Measurements from ENCODE around the gene KIRREL3.
A peak's percentile ranks its signal among the peaks of the same experiment; 100 is the strongest.

KIRREL3 gene

DNA sequence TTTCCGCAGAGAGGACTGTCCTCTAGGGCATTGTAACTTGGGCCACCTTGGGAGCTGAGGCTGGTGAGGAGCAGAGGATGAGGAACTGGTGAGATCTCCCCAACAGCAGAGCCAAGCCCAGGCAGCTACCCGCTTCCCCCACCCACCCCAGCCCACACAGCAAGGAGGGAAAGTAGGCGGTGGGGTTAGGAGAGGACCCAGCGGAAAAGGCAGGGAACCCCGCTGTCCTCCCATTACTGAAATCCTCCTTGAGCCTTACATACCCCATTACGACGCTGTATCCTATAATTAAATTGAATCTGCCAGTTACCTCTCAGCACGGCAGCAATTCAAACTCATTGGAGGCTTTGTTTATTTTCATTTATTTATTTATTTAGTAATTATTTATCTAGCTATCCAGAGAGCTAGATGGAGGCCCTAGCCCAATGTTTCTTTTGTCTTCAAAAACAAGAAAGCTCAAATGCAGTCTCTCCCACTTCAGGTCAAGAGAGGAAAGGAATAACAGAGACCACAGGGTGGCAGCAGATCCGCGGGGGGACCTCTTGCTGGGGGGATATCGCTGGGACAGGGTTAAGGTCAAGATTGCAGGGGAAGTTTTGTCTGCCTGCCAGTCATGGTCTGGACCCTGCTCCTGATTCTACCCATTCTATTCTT, 427.1 kb downstream of the KIRREL3 start:
- no peak for DNase-seq (ENCODE audit: low read depth)

DNA sequence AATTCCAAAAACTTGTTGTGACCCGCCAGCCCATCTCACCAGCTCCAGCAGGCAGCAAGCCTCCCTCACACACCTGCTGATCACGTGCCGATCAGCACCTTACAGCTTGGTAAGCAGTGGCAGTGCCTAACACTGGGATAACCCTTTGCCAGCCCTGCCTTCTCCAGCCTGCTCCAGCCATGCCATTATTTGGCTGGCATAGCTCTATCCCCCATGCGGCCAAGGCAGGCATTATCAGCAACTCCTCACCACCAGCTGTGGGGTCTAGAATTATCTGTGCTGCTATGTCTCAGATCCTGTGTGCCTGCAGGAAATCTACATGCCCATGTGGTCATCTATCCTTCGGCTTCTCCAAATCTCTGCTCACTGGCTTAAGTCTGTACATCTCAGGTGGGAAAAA, 430.1 kb downstream of the KIRREL3 start:
- DNase-seq (ENCODE audit: low read depth) = no peak

DNA sequence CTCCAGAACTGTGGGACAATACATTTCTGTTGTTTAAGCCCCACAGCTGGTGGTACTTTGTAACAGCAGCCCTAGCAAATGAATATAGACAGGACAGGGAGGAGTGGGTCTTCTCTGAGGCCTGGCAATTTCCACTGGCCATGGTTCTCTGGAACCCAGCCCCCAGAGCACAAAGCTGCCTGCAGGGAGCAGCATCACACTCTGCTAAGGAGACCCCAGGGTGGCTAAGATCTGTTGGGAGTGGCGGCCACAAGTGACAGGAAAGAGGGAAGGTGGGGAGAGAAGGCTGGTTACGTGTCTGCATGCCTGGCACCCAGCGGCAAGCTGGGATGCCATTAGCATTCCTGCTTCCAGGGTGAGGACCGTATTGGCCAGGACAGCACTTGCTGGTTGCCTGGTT, 433.2 kb downstream of the KIRREL3 start:
- DNase-seq (ENCODE audit: low read depth) = no peak

DNA sequence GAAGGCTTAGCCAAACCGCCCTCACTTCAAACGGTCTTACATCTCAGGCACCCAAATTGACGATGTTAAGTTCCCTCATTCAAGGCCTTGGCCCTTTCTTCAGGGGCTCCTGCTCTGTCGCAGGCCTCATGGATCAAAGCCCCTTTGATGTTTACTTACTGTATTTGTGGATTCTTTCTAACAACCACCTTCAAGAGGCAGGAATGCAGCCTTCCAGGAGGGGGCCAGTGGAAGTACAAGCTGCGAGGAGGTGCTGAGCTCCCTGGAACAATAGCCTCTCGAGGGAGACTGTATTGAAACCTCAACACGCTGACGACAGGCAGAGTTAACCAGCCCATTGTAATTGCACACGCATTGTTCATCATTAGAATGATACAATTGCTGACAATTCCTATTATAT, 436.0 kb downstream of the KIRREL3 start:
- no peak for DNase-seq (ENCODE audit: low read depth)

DNA sequence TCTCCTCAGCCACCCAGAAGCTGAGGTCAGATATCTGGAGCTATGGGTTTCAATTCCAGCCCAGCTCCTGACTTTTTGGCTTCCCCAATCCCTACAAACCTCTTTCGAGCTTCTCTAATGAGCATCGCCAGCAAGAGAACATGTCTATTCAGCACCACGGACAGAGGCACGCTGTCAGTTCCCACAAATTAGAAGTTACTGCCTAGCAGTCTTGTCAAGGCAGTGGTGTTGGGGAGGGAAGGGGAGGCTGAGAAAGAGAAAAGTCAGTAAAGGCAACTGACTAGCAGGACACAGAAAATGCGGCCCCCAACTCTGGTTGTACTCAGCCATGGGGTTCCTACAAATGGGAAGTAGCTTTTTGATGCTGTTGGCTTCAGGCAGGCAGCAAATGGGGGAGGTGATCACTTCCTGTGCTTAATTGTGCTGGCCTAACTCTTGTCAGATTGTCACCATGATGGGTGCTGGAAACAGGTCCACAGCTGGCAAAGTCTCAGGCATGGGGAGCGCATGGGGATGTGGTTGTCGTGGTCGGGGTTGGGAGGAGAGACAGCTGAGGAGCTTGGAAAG, 439.2 kb downstream of the KIRREL3 start:
- DNase-seq (ENCODE audit: low read depth) = peak; percentile 59

DNA sequence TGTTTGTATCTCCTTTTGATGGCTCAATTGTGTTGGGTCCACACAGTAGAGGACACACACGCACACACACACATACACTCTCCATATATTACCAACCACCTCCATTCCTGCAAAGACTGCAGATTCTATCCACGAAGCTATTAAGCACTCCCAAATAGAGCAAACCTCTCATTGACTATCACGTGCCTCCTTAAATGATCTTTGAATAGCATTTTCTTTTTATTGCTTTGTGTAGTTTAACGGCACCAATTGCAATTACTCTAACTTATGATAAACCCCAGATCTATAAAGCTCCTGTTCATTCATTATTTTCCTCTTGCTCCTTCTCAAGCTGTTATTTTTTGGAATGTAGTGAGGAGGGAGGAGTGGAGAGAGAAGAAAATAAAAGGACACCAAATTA, 440.3 kb downstream of the KIRREL3 start:
- no peak for DNase-seq (ENCODE audit: low read depth)

DNA sequence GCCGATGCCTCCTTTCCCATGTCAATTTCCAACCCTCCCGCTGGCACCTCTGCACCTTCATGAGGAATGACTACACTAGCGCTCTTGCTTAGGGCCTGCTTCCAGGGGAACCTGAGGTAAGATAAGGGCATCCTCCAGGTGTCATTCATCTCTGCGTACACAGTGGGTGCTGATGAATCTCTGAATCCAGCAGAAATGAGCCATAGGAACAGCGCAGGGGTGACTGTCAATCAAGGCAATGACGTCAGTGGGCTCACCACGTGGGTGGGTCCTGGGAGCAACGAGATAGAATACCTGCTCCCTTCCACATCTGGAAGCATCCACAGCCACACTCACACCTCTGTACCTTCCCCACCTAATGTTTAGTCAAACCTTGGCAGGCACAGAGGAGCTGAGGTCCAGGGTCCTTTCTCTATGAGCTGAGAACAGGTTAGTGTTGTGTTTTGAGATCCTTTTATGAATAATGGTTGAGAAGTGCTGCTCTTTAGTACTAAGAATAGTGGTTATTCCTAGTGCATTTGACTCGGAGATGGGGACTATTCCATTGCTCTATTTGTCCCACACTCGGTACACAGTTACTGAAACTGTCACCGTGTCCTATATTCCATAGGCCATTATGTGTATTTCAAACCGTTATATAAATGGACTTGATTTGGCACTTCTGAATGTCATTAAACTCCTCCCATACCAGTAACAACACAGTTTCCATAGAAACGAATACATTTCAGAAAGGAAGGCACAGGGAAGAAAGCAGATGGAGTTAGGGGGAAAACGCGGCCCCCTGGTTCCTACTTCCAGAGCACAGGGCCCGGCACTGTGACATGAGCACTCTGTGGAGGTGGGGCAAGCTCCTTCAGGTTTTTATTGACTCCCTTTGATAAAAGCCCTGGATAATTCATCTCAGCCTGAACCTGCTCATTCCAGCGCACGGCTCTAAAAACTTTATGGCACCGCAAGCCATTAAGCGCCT, 451.7 kb downstream of the KIRREL3 start:
- no peak for DNase-seq (ENCODE audit: low read depth)

DNA sequence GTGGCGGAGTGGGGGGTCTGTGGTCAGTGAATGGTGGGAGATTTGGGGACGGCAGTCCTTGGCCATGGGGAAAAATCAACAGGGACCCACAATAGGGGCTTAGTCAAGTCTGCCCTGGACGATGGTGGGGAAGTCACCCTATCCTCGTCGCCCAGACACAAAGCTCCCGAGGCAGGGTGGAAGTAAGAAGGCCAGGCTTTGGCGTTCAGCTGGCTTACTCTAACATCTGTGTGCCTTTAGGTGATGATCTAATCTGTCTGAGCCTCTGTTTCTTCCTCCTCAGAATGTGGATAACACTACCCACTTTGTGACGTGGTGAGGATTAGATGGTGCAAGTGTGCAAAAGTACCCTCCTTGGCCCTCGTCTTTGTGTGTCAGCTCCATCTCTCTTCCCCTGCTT, 452.9 kb downstream of the KIRREL3 start:
- no peak for DNase-seq (ENCODE audit: low read depth)

DNA sequence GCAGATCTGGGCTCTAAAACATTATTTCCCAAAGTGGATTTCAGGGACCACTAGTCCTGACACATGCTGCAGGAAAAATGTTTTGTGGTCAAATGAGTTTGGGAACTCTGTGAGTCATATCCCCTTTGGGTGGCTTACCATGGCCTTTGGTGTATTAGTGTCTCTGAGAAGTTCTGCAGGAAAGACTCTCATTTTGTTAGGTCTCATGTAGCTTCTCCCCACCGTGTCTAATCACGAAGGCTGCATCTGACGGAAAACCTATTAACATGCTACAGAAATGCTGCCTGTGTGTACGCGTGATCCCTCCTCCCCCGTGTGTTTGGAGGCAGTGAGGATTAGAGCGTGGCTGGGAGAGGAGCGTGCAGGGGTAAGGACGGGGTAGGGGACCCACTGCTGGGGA, 453.4 kb downstream of the KIRREL3 start:
- DNase-seq (ENCODE audit: low read depth) = peak; percentile 29

DNA sequence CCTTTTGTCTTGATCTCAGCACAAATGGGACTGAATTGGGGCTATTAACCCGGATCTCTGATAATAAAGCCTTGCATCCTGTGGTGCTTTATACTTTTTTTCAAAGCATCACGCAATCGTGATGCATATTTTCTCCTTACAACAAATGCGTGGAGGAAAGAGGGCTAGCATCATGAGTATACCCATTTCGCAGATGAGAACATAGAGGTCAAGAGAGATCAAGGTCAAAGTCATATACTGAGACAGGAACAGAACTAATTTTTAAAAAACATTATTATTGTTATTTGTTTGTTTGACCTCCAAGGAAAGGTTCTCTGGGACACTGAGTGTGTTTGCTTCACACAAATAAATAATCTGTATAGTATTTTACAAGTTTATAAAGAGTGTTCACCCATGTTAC, 453.9 kb downstream of the KIRREL3 start:
- no peak for DNase-seq (ENCODE audit: low read depth)

DNA sequence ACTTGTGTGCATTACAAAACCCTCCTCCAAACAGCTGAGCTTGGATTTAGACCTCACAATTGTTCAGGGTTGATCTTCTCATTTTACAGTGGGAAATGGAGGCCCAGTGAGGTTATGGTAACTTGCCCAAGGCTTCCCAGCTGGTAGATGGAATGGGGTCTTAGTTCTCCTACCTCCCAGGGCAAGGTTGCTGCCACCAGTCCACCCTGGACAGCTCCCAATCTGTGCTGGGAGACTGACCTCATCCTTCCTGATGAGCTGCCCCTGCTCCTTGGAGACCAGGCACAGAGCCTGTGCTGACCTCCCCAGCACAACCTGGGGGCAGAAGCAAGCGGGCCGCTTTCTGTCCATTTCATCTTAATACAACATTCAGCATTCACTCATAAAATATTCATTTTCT, 454.4 kb downstream of the KIRREL3 start:
- DNase-seq (ENCODE audit: low read depth) = no peak

DNA sequence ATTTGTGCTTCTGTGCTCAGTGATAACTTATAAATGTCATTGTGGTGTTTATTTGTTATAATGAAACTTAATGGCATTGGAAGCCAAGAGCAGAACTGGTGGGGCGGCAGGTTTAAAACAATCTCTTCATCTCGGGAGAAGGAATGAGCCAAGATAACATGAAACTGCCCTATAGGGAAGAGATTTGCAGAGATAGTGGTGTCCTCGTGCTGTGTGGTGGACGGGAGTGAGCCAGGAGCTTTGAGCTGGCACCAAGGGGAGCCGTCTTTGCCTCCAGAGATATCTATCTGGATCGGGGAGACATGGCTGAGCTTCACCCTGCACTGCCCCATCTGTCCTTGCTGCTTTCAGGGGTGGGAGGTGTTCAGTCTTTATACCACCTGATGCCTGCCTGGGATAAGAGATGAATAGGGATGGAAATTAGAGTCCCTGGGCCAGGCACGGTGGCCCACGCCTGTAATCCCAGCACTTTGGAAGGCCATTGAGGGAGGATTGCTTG, 455.5 kb downstream of the KIRREL3 start:
- DNase-seq (ENCODE audit: low read depth) = no peak

DNA sequence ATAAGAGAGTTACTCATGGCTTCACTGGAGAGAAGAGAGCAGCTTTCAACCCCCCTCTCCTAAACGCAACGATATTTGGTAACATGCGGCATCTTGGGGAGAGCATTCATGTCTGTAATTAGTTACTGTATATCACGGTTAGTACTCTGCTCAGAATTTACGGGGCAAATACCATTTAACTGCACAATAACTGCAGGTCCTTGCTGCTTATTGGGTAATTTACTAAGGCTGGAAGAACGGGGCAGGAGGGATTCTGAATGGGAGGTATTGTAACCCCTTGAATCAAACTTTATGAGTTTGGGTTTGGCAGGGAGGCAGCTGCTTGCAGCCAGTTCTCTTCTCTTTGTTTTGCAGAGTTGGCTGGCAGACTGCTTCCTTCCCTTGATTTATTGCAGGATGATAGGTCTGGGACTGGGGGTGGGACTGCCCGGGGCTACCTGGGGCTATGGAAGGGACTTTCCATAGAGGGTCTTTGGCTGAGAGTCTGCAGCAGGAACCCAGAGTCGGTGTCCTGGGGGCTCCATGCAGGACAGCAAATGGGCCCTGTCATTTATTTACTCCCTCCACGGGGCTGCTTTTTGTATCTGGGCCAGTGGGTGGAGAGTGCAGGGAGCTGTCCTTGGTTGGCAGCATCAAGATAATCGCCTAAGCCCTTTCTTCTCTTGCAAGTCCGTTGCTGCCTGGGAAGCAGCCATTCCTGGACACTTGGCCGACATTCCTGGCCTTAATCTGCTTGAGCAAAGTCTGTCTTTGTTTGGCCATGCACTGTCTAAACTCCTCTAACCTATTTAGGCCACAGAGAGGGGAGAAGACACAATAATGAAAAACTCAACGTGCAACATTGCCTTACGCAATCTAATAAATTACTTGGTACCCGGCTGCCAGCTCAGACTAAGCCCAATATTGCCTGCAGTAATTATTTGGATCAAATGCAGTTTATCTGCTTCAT, 456.2 kb downstream of the KIRREL3 start:
- peak; percentile 33 for DNase-seq (ENCODE audit: low read depth)

DNA sequence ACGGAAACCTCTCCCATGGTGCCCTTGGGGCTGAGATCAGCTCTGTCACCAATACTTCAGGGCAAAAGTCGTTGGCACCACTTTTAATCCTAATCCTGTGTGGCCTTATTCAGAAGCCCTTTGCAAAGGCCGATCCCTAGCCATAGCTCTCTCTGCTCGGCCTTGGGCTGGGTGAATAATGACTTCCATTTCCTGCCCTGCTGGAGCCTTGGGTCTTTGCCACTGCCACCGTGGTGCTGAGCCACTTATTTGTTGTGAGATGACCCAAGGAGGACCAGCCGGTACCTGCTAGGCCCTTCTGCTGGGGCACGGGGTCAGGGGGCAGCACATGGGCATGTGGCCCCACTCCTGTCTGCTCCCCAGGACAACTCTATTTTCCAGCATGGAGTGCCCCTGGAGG, 456.9 kb downstream of the KIRREL3 start:
- DNase-seq (ENCODE audit: low read depth) = no peak

DNA sequence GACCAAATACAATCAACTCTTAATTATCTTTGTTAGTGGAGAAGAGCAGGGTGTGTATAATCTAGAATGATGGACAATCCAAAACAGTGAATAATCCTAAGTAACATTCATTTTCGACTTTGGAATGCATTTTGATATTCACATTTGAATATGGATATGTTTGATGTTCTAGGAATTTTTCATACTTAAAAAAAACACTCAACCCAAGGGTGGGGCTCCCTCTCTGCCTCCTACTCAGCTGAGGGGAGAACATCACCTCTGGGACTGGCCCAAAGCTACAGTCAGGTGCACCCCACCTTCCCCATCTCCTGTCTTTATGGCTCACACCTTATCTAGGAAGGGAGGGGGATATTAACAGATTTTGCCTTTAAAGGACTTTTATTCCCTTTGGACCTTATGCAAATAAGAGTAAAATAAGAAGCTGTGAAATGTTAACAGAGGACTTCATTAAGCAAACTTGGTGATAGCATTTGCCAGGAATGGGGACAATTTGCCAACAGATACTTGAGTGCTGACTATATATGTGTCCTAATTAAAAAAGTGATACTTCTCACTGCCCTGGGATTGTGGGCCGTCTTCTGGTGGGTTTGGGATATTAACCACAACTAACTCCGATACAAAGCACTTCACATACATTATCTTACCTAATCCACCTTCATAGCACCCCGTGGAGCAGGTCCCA, 458.1 kb downstream of the KIRREL3 start:
- no peak for DNase-seq (ENCODE audit: low read depth)

DNA sequence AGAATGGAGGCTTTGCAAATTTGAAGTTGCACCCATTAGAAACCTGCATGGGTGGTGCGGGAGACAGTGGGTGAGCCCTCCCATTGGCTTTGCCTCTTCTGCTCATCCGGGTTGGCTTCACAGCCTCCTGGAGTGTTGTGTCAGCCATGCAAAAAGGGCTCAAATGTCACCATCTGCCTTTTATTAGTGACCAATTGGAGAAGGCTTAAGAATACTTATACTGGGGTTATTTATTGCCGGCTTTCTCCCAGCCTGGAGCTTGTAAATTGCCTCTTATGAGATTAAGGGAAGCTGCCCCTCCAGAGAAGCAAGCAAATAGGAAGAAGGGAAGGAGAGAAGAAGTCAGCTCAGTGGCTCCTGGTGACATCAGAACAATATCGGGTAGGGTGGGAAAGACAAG, 462.5 kb downstream of the KIRREL3 start:
- DNase-seq (ENCODE audit: low read depth) = no peak

DNA sequence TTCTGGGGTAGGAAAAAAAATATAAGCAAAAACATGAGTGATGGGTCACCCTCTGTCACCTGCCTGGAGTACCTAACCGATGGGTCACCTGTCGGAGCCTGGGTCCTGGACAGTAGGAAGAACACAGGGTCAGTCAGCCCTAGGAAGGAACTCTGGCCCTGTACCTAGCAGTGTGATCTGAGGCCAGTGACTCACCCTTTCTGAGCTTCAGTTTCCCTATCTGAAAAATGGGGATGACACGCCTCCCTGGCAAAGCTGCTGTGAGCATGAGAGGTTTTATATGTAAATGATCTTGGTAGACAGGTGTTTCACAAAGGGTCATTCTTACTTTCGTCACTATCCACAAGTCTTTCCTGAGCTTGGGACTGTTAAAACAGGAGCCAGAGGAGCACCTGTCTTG, 463.1 kb downstream of the KIRREL3 start:
- no peak for DNase-seq (ENCODE audit: low read depth)

DNA sequence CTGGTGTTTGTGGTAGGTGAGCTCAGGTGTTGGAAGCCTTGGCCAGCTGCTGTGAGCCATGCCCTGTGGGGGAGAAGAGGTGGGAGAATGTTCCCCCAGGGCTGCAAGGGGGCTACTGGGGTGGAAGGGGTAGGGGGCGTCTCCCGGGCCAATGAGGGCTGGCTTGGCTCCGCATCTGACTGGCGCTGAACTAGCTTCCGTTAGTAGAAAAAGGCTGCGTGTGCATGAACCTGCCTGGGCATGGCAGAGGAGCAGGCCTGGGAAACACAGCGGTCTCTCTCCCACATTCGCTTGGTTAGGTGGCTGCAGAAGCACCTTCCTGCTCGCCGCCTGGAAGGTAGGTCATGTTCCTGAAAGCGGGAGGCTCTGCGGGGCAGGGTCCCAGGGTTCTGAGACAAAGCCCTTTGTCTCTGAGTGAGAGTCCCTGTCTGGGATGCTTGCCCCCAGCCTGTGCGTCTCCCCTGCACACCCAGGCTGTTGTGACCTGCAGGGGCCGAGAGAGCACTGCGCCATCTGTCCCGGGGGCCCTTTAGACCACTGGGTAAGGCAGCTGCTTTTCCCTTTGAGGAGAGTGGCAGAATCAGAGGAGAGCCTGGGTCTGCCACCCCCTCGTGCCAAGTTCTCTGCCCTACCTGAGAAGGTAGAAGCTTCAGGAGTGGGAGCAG, 466.3 kb downstream of the KIRREL3 start:
- DNase-seq (ENCODE audit: low read depth) = no peak

DNA sequence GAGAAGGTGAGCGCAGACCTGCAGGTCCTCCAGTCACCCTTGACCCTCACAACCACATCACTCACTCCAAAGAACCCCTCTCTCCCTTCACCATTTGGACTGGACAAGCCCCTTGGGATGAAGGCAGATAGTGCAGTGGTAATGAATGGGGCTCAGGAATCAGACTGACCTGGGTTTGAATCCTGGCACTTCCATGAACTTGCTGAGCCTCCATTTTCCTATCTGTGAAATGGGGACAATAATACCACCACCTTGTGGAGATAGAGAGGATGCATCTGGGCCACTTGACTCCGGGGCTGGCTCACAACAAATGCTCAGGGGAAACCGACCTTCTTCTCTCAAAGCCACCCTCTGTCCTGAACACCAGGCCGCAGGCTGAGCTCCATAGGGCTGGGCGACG, 467.0 kb downstream of the KIRREL3 start:
- no peak for DNase-seq (ENCODE audit: low read depth)

DNA sequence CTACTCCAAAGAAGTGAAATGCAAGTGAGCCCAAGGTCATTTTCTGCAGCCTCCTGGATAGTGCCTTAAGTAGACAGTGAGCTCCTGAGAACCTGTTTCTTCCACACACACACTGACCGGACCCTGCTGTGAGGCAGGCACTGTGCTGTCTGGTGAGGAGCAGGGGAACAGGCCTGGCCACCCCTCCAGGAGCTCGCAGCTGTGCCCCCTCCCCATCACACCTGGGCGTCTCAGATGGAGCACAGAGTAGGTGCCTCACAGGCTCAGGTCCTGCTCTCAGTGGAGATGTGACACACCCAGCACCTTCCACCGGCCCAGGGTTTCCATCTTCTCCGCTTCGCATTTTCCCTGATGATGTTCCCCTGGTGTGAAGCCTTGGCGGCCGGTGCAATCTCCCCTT, 470.2 kb downstream of the KIRREL3 start:
- DNase-seq (ENCODE audit: low read depth) = no peak

DNA sequence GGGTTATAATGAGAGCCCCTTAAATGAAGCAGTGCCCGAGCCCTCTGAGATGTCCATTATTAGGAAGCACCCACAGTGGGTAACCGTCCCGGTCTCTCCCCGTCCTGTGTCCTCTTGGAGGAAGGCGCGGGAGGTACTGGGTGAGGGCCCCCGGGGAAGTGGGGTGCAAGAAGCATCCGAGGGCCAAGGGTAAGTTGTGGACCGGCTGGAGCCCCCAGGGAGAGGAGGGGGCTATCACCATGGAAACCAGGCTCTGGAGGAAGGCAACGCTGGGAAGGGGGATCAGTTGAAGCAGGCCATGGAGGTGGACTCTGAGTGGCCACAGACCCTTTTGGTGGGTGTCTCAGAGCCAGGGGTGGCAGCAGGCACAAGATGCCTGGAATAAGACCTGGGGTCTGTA, 471.5 kb downstream of the KIRREL3 start:
- no peak for DNase-seq (ENCODE audit: low read depth)

All from iris pigment epithelial cell (primary cell).